Body of pancreas (tissue), 4 donors: Measurements from ENCODE around the gene UGT1A8.

Experiments
- POLR2A ChIP-seq, 3 donors: fragments of 450-650 bp; IDR thresholded peaks; one replicate each; pipeline ENCODE4 v1.6.1; 2016; ENCODE audit warnings: antibody characterized with exemption in 3 of 3, mild to moderate bottlenecking in 2 of 3
- TF ChIP-seq, protein P1 (sequence below), 7 experiments: fragments of 450-650 bp in 4 of 7; fragments of 200-600 bp in 3 of 7; sonication (generic) in 3 of 7; IDR thresholded peaks; one replicate each; pipeline ENCODE4 v1.5.1; 2016 to 2019; ENCODE audit warnings: antibody characterized with exemption in 7 of 7

DNA sequence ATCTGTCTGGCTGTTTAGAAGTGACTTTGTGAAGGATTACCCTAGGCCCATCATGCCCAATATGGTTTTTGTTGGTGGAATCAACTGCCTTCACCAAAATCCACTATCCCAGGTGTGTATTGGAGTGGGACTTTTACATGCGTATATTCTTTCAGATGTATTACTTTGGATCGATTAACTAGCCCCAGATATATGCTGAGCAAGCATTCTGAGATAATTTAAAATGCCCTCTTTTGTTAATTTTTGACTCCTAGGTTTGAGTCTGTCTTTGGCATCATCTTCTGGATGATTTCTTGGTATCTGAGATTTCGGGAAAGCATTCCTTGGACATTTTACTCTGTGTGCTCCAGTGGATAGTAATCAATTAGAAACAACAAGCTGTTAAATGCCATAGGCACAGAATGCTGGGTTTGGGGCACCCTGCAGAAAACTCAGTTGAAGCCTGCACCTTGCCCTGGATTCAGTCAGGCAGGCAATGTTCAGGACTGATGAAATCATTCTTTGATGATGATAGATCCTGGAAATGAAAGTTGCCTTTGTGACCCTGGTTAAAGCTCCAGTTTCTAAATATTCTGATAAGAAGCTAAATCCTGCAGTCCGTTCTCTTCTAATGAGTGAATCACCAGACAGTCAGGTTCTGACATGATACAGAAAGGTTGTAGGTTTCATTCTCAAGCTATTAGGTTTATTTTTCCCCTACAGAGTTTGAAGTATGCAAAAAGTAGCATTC lies 143.8 kb downstream of the UGT1A8 start:
- TF ChIP-seq, protein P1, sequence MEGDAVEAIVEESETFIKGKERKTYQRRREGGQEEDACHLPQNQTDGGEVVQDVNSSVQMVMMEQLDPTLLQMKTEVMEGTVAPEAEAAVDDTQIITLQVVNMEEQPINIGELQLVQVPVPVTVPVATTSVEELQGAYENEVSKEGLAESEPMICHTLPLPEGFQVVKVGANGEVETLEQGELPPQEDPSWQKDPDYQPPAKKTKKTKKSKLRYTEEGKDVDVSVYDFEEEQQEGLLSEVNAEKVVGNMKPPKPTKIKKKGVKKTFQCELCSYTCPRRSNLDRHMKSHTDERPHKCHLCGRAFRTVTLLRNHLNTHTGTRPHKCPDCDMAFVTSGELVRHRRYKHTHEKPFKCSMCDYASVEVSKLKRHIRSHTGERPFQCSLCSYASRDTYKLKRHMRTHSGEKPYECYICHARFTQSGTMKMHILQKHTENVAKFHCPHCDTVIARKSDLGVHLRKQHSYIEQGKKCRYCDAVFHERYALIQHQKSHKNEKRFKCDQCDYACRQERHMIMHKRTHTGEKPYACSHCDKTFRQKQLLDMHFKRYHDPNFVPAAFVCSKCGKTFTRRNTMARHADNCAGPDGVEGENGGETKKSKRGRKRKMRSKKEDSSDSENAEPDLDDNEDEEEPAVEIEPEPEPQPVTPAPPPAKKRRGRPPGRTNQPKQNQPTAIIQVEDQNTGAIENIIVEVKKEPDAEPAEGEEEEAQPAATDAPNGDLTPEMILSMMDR (IDR thresholded peaks at IDR 0.05) = no peak
- no peak for TF ChIP-seq POLR2A (IDR thresholded peaks at IDR 0.05)
